K562 (cell line): ENCODE measurements around the gene MYL6B. TPM values are rescaled to one million over a fixed set of nuclear protein-coding genes. Genes with fewer than 3 reads are reported as not detected.
A peak's percentile ranks its signal among the peaks of the same experiment; 100 is the strongest.

ENCODE experiments used
- BCOR ChIP-seq: fragments of 450-650 bp; IDR thresholded peaks from 2 replicates; pipeline ENCODE4 v1.6.1; 2016
- CREB1 ChIP-seq, 2 experiments: sonication (generic) in 1 of 2; formaldehyde crosslinking in 1 of 2; IDR thresholded peaks; 2 replicates each; pipeline versions ENCODE4 v1.6.1 to v1.8.0; 2012 to 2022; ENCODE audit warnings: inconsistent platforms in 1 of 2, mild to moderate bottlenecking in 1 of 2, missing genetic modification reagents in 1 of 2, moderate library complexity in 1 of 2
- CTBP1 ChIP-seq: fragments of 450-650 bp; IDR thresholded peaks from 2 replicates; pipeline ENCODE4 v1.6.1; 2016; ENCODE audit warnings: borderline replicate concordance
- EHMT2 ChIP-seq: fragments of 450-650 bp; IDR thresholded peaks from 2 replicates; pipeline ENCODE4 v1.6.1; 2018; ENCODE audit warnings: antibody characterized with exemption
- FOXJ3 ChIP-seq: sonication (generic); formaldehyde crosslinking; IDR thresholded peaks from 2 replicates; pipeline ENCODE4 v1.4.0; 2020; ENCODE audit warnings: mild to moderate bottlenecking, missing genetic modification reagents
- HDGF ChIP-seq: fragments of 450-650 bp; IDR thresholded peaks from 2 replicates; pipeline ENCODE4 v1.6.1; 2016
- IFI16 ChIP-seq: fragments of 250-450 bp; sonication (Bioruptor Pico); IDR thresholded peaks from 2 replicates; pipeline ENCODE4 v2.1.2; 2022; ENCODE audit warnings: mild to moderate bottlenecking, inconsistent platforms
- JUN ChIP-seq, 2 experiments: sonication (generic) in 1 of 2; formaldehyde crosslinking in 1 of 2; IDR thresholded peaks; 2 replicates each; pipeline versions ENCODE4 v1.6.1 to v1.8.0; 2012 to 2022; ENCODE audit warnings: borderline replicate concordance in 2 of 2, mild to moderate bottlenecking in 2 of 2, improper control_type of control experiment in 1 of 2, low read depth in 1 of 2, low read length in 1 of 2, missing genetic modification reagents in 1 of 2
- KDM1A ChIP-seq, 2 experiments: fragments of 450-650 bp; IDR thresholded peaks; 2 replicates each; pipeline ENCODE4 v1.6.1; 2016; ENCODE audit warnings: mild to moderate bottlenecking in 2 of 2
- KLF1 ChIP-seq: fragments of 450-650 bp; IDR thresholded peaks from 2 replicates; pipeline ENCODE4 v1.6.1; 2016; ENCODE audit warnings: missing genetic modification characterization, missing compliant biosample characterization
- MAZ ChIP-seq, 2 experiments: fragments of 450-650 bp in 1 of 2; sonication (generic) in 1 of 2; formaldehyde crosslinking; IDR thresholded peaks in 1 of 2; conservative IDR thresholded peaks in 1 of 2; 2 replicates each; pipeline versions ENCODE4 v1.4.0 to v1.5.0; 2020; ENCODE audit warnings: mild to moderate bottlenecking in 1 of 2, missing genetic modification reagents in 1 of 2
- PHF21A ChIP-seq: fragments of 450-650 bp; IDR thresholded peaks from 2 replicates; pipeline ENCODE4 v1.6.1; 2017; ENCODE audit warnings: low read depth, borderline replicate concordance
- SRF ChIP-seq, 2 experiments: fragments of 250-450, 450-650 bp in 1 of 2; sonication (Bioruptor Pico) in 1 of 2; sonication (generic) in 1 of 2; formaldehyde crosslinking; IDR thresholded peaks; 2 replicates each; pipeline versions ENCODE4 v1.5.0 to v1.5.1; 2020 to 2022; ENCODE audit warnings: mild to moderate bottlenecking in 1 of 2, missing genetic modification reagents in 1 of 2
- TAF1 ChIP-seq: IDR thresholded peaks from 2 replicates; pipeline ENCODE4 v1.6.1; 2011; ENCODE audit warnings: mild to moderate bottlenecking, low read length, moderate library complexity; ENCODE audit not compliant: insufficient read depth, control insufficient read depth, severe bottlenecking; ENCODE audit errors: extremely low read depth
- YBX1 ChIP-seq: fragments of 450-650 bp; IDR thresholded peaks from 2 replicates; pipeline ENCODE4 v1.7.1; 2016; ENCODE audit warnings: mild to moderate bottlenecking
- ZBTB1 ChIP-seq: sonication (generic); formaldehyde crosslinking; IDR thresholded peaks from 2 replicates; pipeline ENCODE4 v1.8.1; 2023; ENCODE audit warnings: missing genetic modification reagents, low read depth, mild to moderate bottlenecking, borderline replicate concordance
- ZNF717 ChIP-seq: fragments of 250-450 bp; sonication (Bioruptor Pico); IDR thresholded peaks from 2 replicates; pipeline ENCODE4 v1.5.0; 2021
- ZNF75A ChIP-seq: fragments of 450-650 bp; formaldehyde crosslinking; IDR thresholded peaks from 2 replicates; pipeline ENCODE4 v1.4.0; 2020; ENCODE audit warnings: mild to moderate bottlenecking
- polyA plus RNA-seq, 8 experiments: library from polyadenylated mRNA; depleted of rRNA in 4 of 8; stranded (reverse) in 5 of 8; unstranded in 3 of 8; fragments of >200 nt; fragmentation: Nextera tagmentation in 2 of 8; fragmentation: Illumina TruSeq in 1 of 8; extraction: Ambion mirVana in 2 of 8; extraction: Trizol in 1 of 8; gene quantifications; 2 replicates each; pipeline versions ENCODE4 v1.2.1 to v1.2.3, GENCODE V29; 2011 to 2014; ENCODE audit warnings: inconsistent platforms in 1 of 8, missing spikeins in 1 of 8
- total RNA-seq, 7 experiments: library from RNA; depleted of rRNA in 6 of 7; stranded (reverse); fragments of >200 nt in 6 of 7; fragmentation: Illumina TruSeq in 2 of 7; extraction: Trizol in 2 of 7; gene quantifications; 2 replicates each; pipeline versions ENCODE4 v1.2.1 to v1.2.3, GENCODE V29; 2011 to 2021; ENCODE audit warnings: low replicate concordance in 1 of 7
- TF ChIP-seq, protein P1 (sequence below): sonication (generic); formaldehyde crosslinking; IDR thresholded peaks from 2 replicates; pipeline ENCODE4 v1.8.0; 2023; ENCODE audit warnings: mild to moderate bottlenecking, missing genetic modification reagents

The MYL6B gene
- total and polyA plus RNA-seq, 9 of the 15 experiments (the other 6 are each of a cell fraction or from before 2014, with no cell fraction given) = 42.8 to 77.3 (median 68.6) TPM

DNA sequence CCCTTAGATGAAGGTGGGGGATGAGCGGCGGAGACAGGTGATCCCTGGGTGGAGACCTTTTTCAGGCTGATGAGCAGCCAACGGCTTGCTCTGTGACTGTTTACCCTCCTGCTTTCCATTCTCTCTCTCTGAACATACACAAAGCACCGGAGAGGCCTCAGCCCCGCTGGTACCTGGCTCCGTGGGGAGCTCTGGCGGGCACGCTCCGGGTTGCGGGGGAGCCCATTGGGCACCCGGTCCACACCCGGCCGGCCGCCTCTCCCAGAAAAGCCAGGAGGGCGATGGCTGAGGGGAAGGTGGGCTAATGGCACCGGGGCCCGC is 36.4 kb downstream of the MYL6B start (continued):
- no peak for TF ChIP-seq YBX1
- no peak for TF ChIP-seq BCOR
- no peak for TF ChIP-seq PHF21A
- no peak for TF ChIP-seq JUN (IDR thresholded peaks at IDR 0.05; ENCODE audit: borderline replicate concordance, low read depth, low read length)
- no peak for TF ChIP-seq JUN (CRISPR knock-in tag; IDR thresholded peaks at IDR 0.05; ENCODE audit: borderline replicate concordance)
- TF ChIP-seq CREB1 (IDR thresholded peaks at IDR 0.05) = no peak
- no peak for TF ChIP-seq CREB1 (CRISPR knock-in tag; IDR thresholded peaks at IDR 0.05)
- TF ChIP-seq IFI16 (CRISPR knock-in tag) = no peak
- no peak for TF ChIP-seq TAF1
- no peak for TF ChIP-seq EHMT2
- no peak for TF ChIP-seq SRF (CRISPR knock-in tag; IDR thresholded peaks at IDR 0.05)
- TF ChIP-seq FOXJ3 (CRISPR knock-in tag) = no peak
- no peak for TF ChIP-seq ZNF75A (CRISPR knock-in tag)
- no peak for TF ChIP-seq CTBP1
- no peak for TF ChIP-seq KLF1 (tag)
- TF ChIP-seq, protein P1, sequence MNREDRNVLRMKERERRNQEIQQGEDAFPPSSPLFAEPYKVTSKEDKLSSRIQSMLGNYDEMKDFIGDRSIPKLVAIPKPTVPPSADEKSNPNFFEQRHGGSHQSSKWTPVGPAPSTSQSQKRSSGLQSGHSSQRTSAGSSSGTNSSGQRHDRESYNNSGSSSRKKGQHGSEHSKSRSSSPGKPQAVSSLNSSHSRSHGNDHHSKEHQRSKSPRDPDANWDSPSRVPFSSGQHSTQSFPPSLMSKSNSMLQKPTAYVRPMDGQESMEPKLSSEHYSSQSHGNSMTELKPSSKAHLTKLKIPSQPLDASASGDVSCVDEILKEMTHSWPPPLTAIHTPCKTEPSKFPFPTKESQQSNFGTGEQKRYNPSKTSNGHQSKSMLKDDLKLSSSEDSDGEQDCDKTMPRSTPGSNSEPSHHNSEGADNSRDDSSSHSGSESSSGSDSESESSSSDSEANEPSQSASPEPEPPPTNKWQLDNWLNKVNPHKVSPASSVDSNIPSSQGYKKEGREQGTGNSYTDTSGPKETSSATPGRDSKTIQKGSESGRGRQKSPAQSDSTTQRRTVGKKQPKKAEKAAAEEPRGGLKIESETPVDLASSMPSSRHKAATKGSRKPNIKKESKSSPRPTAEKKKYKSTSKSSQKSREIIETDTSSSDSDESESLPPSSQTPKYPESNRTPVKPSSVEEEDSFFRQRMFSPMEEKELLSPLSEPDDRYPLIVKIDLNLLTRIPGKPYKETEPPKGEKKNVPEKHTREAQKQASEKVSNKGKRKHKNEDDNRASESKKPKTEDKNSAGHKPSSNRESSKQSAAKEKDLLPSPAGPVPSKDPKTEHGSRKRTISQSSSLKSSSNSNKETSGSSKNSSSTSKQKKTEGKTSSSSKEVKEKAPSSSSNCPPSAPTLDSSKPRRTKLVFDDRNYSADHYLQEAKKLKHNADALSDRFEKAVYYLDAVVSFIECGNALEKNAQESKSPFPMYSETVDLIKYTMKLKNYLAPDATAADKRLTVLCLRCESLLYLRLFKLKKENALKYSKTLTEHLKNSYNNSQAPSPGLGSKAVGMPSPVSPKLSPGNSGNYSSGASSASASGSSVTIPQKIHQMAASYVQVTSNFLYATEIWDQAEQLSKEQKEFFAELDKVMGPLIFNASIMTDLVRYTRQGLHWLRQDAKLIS (CRISPR knock-in tag) = no peak
- TF ChIP-seq KDM1A (IDR thresholded peaks at IDR 0.05) = no peak
- no peak for TF ChIP-seq HDGF
- TF ChIP-seq ZNF717 (CRISPR knock-in tag) = no peak
- TF ChIP-seq MAZ (CRISPR knock-in tag; conservative IDR thresholded peaks at IDR 0.05 in 1 of 2, IDR thresholded peaks at IDR 0.05 in 1 of 2) = 0 out of 4 replicates have a peak, but pooled peaks of 1 of the 2 experiments have one; percentile 9
- no peak for TF ChIP-seq ZBTB1 (CRISPR knock-in tag)
